Right cardiac atrium (tissue), 5 donors: Measurements from ENCODE around the gene ANKRD34A. TPM values are rescaled to one million over a fixed set of nuclear protein-coding genes. Genes with fewer than 3 reads are reported as not detected.
A peak's percentile ranks its signal among the peaks of the same experiment; 100 is the strongest.

Source experiments
- ATAC-seq, 2 donors: fragments of 200-7000 bp; cut with Tn5 transposase; one replicate each; pipeline versions ENCODE4 v1.8.0 to v1.9.1; 2020; ENCODE audit warnings: moderate library complexity in 2 of 2, mild to moderate bottlenecking in 1 of 2
- DNase-seq, 3 donors: peaks; one replicate each; pipeline ENCODE4 v3.0.0-alpha.2; 2020
- H3K27ac ChIP-seq: one replicate; pipeline ENCODE4 v1.5.1; 2013; ENCODE audit warnings: mild to moderate bottlenecking, low read length, control low read depth, moderate library complexity
- H3K27me3 ChIP-seq: one replicate; pipeline ENCODE4 v1.6.1; 2013; ENCODE audit not compliant: control insufficient read depth, insufficient read depth
- H3K4me1 ChIP-seq: one replicate; pipeline ENCODE4 v1.6.1; 2013; ENCODE audit warnings: low read length; ENCODE audit not compliant: control insufficient read depth, insufficient read depth
- H3K4me3 ChIP-seq: one replicate; pipeline ENCODE4 v1.5.1; 2013; ENCODE audit warnings: low read length, control low read depth
- H3K9me3 ChIP-seq: one replicate; pipeline ENCODE4 v1.6.1; 2013; ENCODE audit warnings: low read length; ENCODE audit not compliant: control insufficient read depth
- WGBS: extraction: QIAGEN DNeasy Blood & Tissue Kit; methylation state at CpG from one replicate; pipeline ENCODE4 v1.1.7; 2013; 5-methylcytosine and 5-hydroxymethylcytosine counted together
- intact Hi-C, 4 donors: fragments of 100-400 bp; cut with DNase I; formaldehyde crosslinking; loops; one replicate each; pipeline versions ENCODE4 v1.11.0 to v1.14.0; 2022 to 2023
- polyA plus RNA-seq: library from polyadenylated mRNA; stranded (reverse); fragments of 200-250 nt; gene quantifications from one replicate; pipeline ENCODE4 v1.2.3, GENCODE V29; 2013
- total RNA-seq, 4 donors: library from RNA; stranded (reverse); fragmentation: NEBNext Ultra II Directional; extraction: Animal tissue kit (Norgen Biotek cat#: 25700); gene quantifications; one replicate each; pipeline ENCODE4 v1.2.1, GENCODE V29; 2021
- donor health status: healthy with polysubstance abuse.
- donor health status: DM: no; HTN: yes; CAD: no.
- donor health status: DM: no; HTN: no; CAD: no.
- donor health status: DM: no; HTN: yes; CAD: no; lungs with severe emphysema.
- donor health status: DM: yes; HTN: yes; CAD: no.

ANKRD34A gene
- total and polyA plus RNA-seq, 5 donors = 1.7 to 3.9 (median 3.6) TPM

GRCh38 chr1:145918144-145918991 lies 46.0 kb downstream of the ANKRD34A start, which contains the start of gene PEX11B:
Gene PEX11B, minus strand, starts transcription at chr1:145918717. Its CDS starts 29 bp downstream, at chr1:145918688.
- ATAC-seq (peak; percentile 96), DNase-seq (peak; percentile 89 to 96 (median 96))
- Histone ChIP-seq H3K4me3 (peak within 1 kb of the TSS; percentile 72), H3K4me1 (peaks cover 2% of the 10 kb centered on the region), H3K27ac (peak within 1 kb of the TSS; percentile 76), H3K9me3 (no peaks in the 10 kb centered on the region), H3K27me3 (no peaks in the 10 kb centered on the region)
- intact Hi-C loops = loop anchor here in 1 of 4 donors (10.0 kb wide), 1 partner anchor 74 kb away; the partner anchor contains the start of gene NUDT17
- under 1% methylated on average over 51 of the region's 51 CpGs for WGBS

GRCh38 chr1:145917595-145917994 lies 46.8 kb downstream of the ANKRD34A start:
- H3K4me1 ChIP-seq = peaks cover 2% of the 10 kb centered on the region
- WGBS = 76% methylated on average over 5 of the region's 5 CpGs
- ATAC-seq (no peak), DNase-seq (no peak)
- no peak overlapping the region for H3K27ac ChIP-seq
- H3K9me3 ChIP-seq = no peaks in the 10 kb centered on the region
- H3K4me3 ChIP-seq = peak overlapping the region; percentile 72
- H3K27me3 ChIP-seq = no peaks in the 10 kb centered on the region
- intact Hi-C loops = loop anchor here in 1 of 4 donors (10.0 kb wide), 1 partner anchor 73 kb away; the partner anchor contains the start of gene NUDT17

- WGBS = 81% methylated on average over 5 of the region's 5 CpGs
- Histone ChIP-seq H3K9me3 (no peaks in the 10 kb centered on the region), H3K27ac (no peak overlapping the region), H3K27me3 (no peaks in the 10 kb centered on the region), H3K4me3 (no peak overlapping the region), H3K4me1 (peaks cover 2% of the 10 kb centered on the region)
- ATAC-seq (no peak), DNase-seq (no peak)
- intact Hi-C loops = loop anchor here in 1 of 4 donors (10.0 kb wide), 1 partner anchor 72 kb away; the partner anchor contains the start of gene NUDT17
These were observed 47.6 kb downstream of the ANKRD34A start for GRCh38 chr1:145916745-145917144.

GRCh38 chr1:145912128-145912641 lies 52.2 kb downstream of the ANKRD34A start:
- no peaks in the 10 kb centered on the region for H3K27me3 ChIP-seq
- no peak overlapping the region for H3K27ac ChIP-seq
- H3K4me1 ChIP-seq = peaks cover 5% of the 10 kb centered on the region
- no peak overlapping the region for H3K4me3 ChIP-seq
- ATAC-seq (no peak), DNase-seq (no peak)
- intact Hi-C loops = loop anchor here in 1 of 4 donors (10.0 kb wide), 1 partner anchor 67 kb away; the partner anchor contains the start of gene NUDT17
- 71% methylated on average over 11 of the region's 11 CpGs for WGBS
- no peaks in the 10 kb centered on the region for H3K9me3 ChIP-seq

Other genes starting within 250 kb of the ANKRD34A start
- not detected for gene CD160, start 245.1 kb downstream of the ANKRD34A start, total RNA-seq
- gene CD160, start 245.1 kb downstream of the ANKRD34A start, polyA plus RNA-seq = not detected
- gene RNF115, start 140.5 kb downstream of the ANKRD34A start, total RNA-seq = 10 to 100 TPM; 38.6 to 53.0 (median 42.7) TPM
- 26.4 TPM for gene RNF115, start 140.5 kb downstream of the ANKRD34A start, polyA plus RNA-seq
- gene POLR3C, start 140.4 kb downstream of the ANKRD34A start, total RNA-seq = 10 to 100 TPM; 14.7 to 15.9 (median 14.8) TPM
- 8.7 TPM for gene POLR3C, start 140.4 kb downstream of the ANKRD34A start, polyA plus RNA-seq
- gene NUDT17, start 118.9 kb downstream of the ANKRD34A start, total RNA-seq = 1 to 10 TPM; 4.1 to 7.2 (median 5.1) TPM
- gene NUDT17, start 118.9 kb downstream of the ANKRD34A start, polyA plus RNA-seq = 5.8 TPM
- 10 to 100 TPM; 16.9 to 19.4 (median 18.8) TPM for gene PIAS3, start 105.5 kb downstream of the ANKRD34A start, total RNA-seq
- gene PIAS3, start 105.5 kb downstream of the ANKRD34A start, polyA plus RNA-seq = 16.6 TPM
- gene ANKRD35, start 78.7 kb downstream of the ANKRD34A start, total RNA-seq = 1 to 10 TPM; 1.9 to 2.3 (median 2.1) TPM
- gene ANKRD35, start 78.7 kb downstream of the ANKRD34A start, polyA plus RNA-seq = 1.4 TPM
- 10 to 100 TPM; 10.2 to 29.0 (median 12.6) TPM for gene ITGA10, start 54.5 kb downstream of the ANKRD34A start, total RNA-seq
- 5.6 TPM for gene ITGA10, start 54.5 kb downstream of the ANKRD34A start, polyA plus RNA-seq
- gene PEX11B, start 45.9 kb downstream of the ANKRD34A start, total RNA-seq = 10 to 100 TPM; 21.4 to 23.7 (median 22.4) TPM
- 22.8 TPM for gene PEX11B, start 45.9 kb downstream of the ANKRD34A start, polyA plus RNA-seq
- 10 to 100 TPM; 68.6 to 94.5 (median 74.4) TPM for gene RBM8A, start 37.1 kb downstream of the ANKRD34A start, total RNA-seq
- gene RBM8A, start 37.1 kb downstream of the ANKRD34A start, polyA plus RNA-seq = 64.1 TPM
- 10 to 100 TPM; 25.4 to 39.2 (median 28.4) TPM for gene LIX1L, start 6.6 kb downstream of the ANKRD34A start, total RNA-seq
- 11.9 TPM for gene LIX1L, start 6.6 kb downstream of the ANKRD34A start, polyA plus RNA-seq
- 10 to 100 TPM; 51.4 to 54.4 (median 52.5) TPM for gene POLR3GL, start 115 bp upstream of the ANKRD34A start, total RNA-seq
- gene POLR3GL, start 115 bp upstream of the ANKRD34A start, polyA plus RNA-seq = 94.7 TPM
- gene TXNIP, start 32.0 kb upstream of the ANKRD34A start, total RNA-seq = 100 to 1,000 TPM; 548 to 806 (median 632) TPM
- gene TXNIP, start 32.0 kb upstream of the ANKRD34A start, polyA plus RNA-seq = 943 TPM
- 100 to 1,000 TPM in 2 of 4 donors, 10 to 100 TPM in 2; 65.1 to 164 (median 97.1) TPM for gene HJV, start 57.2 kb upstream of the ANKRD34A start, total RNA-seq
- gene HJV, start 57.2 kb upstream of the ANKRD34A start, polyA plus RNA-seq = 116 TPM
- 1 to 10 TPM in 3 of 4 donors, under 1 TPM in 1; 0.99 to 1.3 (median 1.3) TPM for gene NBPF10, start 180.2 kb upstream of the ANKRD34A start, total RNA-seq
- gene NBPF10, start 180.2 kb upstream of the ANKRD34A start, polyA plus RNA-seq = 0.48 TPM